Astrocyte of the cerebellum (primary cell): ENCODE data around the gene CDH4.

ENCODE experiments used
- DNase-seq: peaks from one replicate; pipeline ENCODE4 v3.0.0-alpha.2; 2011; ENCODE audit warnings: low read depth
- H3K4me3 ChIP-seq: 2 replicates; pipeline ENCODE4 v1.5.1; 2011; ENCODE audit warnings: mild to moderate bottlenecking, low read depth, low read length, moderate library complexity
- CTCF ChIP-seq: IDR thresholded peaks from 2 replicates; pipeline ENCODE4 v1.5.1; 2012; ENCODE audit warnings: low read length, low read depth, moderate library complexity, mild to moderate bottlenecking; ENCODE audit errors: missing control alignments
- in situ Hi-C: cut with HindIII; loops from 2 replicates; pipeline ENCODE4 v1.10.0; 2017; ENCODE audit warnings: low sequenced_read_pairs

CDH4 gene

DNA sequence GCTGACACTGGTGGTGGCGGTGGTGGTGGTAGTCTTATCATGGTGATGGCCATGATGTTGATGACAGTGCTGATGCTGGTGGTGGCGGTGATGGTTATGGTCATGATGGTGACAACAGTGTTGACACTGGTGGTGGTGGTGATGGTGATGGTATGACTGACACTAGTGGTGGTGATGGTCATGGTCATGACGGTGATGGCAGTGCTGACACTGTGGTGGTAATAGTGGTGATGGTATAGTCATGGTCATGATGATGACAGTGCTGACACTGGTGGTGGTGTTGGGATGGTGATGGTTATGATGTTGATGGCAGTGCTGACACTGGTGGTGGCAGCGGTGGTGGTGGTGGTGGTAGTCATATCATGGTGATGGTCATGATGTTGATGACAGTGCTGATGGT is 205.7 kb downstream of the CDH4 start:
- in situ Hi-C loops, result no loop called here
- no peak for TF ChIP-seq CTCF
- DNase-seq, result no peak
- H3K4me3 ChIP-seq, result no peak overlapping the region

DNA sequence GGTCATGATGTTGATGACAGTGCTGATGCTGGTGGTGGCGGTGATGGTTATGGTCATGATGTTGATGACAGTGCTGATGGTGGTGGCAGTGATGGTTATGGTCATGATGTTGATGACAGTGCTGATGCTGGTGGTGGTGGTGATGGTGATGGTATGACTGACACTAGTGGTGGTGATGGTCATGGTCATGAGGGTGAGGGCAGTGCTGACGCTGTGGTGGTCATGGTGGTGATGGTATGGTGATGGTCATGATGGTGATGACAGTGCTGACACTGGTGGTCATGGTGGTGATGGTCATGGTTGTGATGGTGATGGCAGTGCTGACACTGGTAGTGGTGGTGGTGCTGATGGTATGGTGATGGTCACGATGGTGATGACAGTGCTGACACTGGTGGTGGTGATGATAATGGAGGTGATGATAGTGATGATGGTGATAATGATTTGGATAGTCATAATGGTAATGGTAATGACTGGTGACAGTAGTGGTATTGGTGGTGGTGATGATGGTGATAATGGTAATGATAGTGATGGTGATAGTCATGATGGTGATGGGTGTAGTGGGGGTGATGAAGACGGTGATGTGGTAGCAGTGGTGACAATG is 206.2 kb downstream of the CDH4 start:
- in situ Hi-C loops, result no loop called here
- no peak overlapping the region for H3K4me3 ChIP-seq
- no peak for TF ChIP-seq CTCF
- no peak for DNase-seq

- no peak for DNase-seq
- in situ Hi-C loops, result no loop called here
- TF ChIP-seq CTCF, result no peak
- H3K4me3 ChIP-seq, result no peak overlapping the region
These were observed 207.2 kb downstream of the CDH4 start for GRCh38 chr20:61459266-61459665.

DNA sequence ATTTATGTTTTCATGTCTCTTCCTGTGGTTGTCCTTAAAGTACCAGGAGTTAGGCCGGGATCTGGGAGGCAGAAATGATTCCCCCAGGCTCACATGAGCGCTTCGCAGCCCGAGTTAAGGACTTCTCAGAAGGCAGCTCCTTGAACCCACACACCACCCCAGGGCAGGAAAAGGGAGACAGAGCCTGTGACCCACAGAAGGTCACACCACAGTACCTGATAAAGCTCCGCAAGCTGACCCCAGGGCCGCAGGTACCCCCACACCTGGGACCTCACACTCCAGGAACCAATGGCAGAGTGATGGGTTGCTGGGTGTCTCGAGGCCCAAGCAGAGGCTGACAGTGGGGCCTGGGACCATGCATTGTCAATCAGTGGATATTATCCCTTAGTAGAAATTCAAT is 207.6 kb downstream of the CDH4 start:
- TF ChIP-seq CTCF, result no peak
- DNase-seq, result no peak
- H3K4me3 ChIP-seq, result no peak overlapping the region
- in situ Hi-C loops, result no loop called here

DNA sequence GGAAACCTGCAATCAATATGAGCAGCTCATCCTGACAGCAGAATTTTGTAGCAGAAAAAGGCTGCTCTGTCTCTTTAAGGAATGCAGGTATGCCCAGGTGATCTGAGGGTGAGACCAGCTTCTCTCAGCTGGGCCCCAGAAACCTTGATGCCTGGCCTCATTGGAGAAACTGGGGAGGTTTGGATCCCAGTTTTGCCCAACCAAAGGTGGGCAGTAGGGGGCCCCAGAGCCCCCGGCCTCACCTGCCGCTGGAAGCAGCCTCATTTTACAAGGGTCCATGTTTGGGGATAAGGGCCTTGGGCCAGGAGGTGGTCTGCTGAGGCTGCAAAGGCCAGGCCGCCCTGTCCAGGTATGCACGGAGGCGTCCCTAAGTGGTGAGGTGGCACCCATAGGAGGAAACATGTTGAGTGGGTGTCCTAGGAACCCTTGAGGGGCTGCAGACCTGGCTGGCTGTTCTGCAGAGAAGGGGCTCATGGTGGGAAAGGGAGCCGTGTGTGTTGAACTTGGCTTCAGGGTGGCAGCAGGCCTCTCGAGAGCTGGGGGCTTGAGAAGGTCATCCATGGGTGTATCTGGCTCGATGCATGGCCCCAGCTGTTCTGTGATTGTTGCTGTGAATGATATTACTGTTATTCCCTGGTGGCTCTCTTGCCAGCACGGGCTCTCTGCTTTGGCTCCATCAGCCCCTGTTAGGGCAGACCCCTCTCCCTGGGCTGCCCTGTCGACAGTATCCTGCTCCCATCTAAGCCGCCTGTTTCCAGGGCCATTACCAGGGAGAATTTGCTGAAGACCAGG is 208.4 kb downstream of the CDH4 start:
- in situ Hi-C loops, result no loop called here
- TF ChIP-seq CTCF, result no peak
- DNase-seq, result no peak
- H3K4me3 ChIP-seq, result no peak overlapping the region

DNA sequence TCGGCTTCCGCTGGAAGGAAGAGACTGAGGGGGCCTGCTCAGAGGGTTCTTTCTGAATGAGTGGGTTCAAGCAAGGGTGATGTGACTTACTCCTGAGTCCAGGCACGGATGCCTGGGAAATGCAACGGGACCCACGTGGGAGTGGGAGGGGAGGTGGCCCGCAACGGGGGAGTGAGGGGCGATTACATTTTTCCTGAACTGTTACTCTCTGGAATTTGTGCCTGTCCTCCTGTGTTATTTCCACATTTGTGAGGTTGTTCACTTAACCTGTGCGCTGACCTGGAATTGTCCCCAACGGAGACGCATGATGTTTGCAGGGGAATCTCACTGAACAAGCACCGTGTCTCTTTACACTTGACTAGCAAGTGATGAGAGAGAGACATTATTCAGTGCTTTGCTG is 209.4 kb downstream of the CDH4 start:
- in situ Hi-C loops, result no loop called here
- no peak for DNase-seq
- TF ChIP-seq CTCF, result no peak
- no peak overlapping the region for H3K4me3 ChIP-seq
